ENCODE data around the gene HNRNPF.

DNA sequence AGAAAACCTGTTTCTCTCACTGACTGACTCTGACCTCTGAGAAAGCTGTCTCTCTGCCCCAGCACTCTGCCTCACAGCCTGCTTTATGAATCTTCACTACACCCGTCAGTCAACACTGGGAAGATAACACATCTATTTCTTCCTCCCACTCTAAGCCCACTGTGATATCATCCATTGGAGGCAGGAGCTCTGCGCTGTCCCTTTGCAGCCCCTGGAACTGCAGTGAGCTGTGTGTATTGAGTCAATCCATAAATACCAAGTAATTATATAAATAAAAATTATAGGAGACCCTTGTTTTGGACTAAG lies 54.7 kb downstream of the HNRNPF start:
- TF ChIP-seq, protein P1, sequence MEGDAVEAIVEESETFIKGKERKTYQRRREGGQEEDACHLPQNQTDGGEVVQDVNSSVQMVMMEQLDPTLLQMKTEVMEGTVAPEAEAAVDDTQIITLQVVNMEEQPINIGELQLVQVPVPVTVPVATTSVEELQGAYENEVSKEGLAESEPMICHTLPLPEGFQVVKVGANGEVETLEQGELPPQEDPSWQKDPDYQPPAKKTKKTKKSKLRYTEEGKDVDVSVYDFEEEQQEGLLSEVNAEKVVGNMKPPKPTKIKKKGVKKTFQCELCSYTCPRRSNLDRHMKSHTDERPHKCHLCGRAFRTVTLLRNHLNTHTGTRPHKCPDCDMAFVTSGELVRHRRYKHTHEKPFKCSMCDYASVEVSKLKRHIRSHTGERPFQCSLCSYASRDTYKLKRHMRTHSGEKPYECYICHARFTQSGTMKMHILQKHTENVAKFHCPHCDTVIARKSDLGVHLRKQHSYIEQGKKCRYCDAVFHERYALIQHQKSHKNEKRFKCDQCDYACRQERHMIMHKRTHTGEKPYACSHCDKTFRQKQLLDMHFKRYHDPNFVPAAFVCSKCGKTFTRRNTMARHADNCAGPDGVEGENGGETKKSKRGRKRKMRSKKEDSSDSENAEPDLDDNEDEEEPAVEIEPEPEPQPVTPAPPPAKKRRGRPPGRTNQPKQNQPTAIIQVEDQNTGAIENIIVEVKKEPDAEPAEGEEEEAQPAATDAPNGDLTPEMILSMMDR (IDR thresholded peaks at IDR 0.05; ENCODE audit: insufficient read depth, low read length, poor library complexity, severe bottlenecking), result no peak
- no peak for TF ChIP-seq EZH2phosphoT487 (conservative IDR thresholded peaks at IDR 0.05; ENCODE audit: low read length)
